OCI-LY1 (cell line): ENCODE data around the gene IFIT3.

ENCODE experiments used
- H2AFZ ChIP-seq: fragments of 200-600 bp; sonication (generic), shearing (Covaris generic); 2 replicates; pipeline ENCODE4 v1.6.0; 2014; ENCODE audit warnings: antibody characterized with exemption, mild to moderate bottlenecking, low read length
- H3F3A ChIP-seq: fragments of 200-600 bp; sonication (generic), shearing (Covaris generic); 2 replicates; pipeline ENCODE4 v1.6.0; 2014; ENCODE audit warnings: mild to moderate bottlenecking, antibody characterized with exemption, low read length, moderate library complexity; ENCODE audit not compliant: insufficient read depth
- H3K27ac ChIP-seq: fragments of 200-600 bp; sonication (generic); 2 replicates; pipeline ENCODE4 v1.5.1; 2014; ENCODE audit warnings: low read length, mixed run types, mild to moderate bottlenecking, low read depth; ENCODE audit not compliant: poor library complexity, severe bottlenecking
- H3K27me3 ChIP-seq: fragments of 200-600 bp; sonication (generic); 2 replicates; pipeline ENCODE4 v1.6.0; 2014; ENCODE audit warnings: antibody characterized with exemption, mild to moderate bottlenecking, low read length, moderate library complexity; ENCODE audit not compliant: insufficient read depth
- H3K36me3 ChIP-seq: fragments of 200-600 bp; sonication (generic); 2 replicates; pipeline ENCODE4 v1.6.1; 2014; ENCODE audit warnings: mild to moderate bottlenecking, antibody characterized with exemption, low read length, moderate library complexity, mixed read lengths; ENCODE audit not compliant: insufficient read depth
- H3K4me1 ChIP-seq: fragments of 200-600 bp; sonication (generic); 2 replicates; pipeline ENCODE4 v1.5.1; 2014; ENCODE audit warnings: mild to moderate bottlenecking, low read length, moderate library complexity; ENCODE audit not compliant: insufficient read depth, severe bottlenecking
- H3K4me2 ChIP-seq: fragments of 200-600 bp; sonication (generic), shearing (Covaris generic); 2 replicates; pipeline ENCODE4 v1.6.1; 2014; ENCODE audit warnings: low read length
- H3K4me3 ChIP-seq: fragments of 200-600 bp; sonication (generic); 2 replicates; pipeline ENCODE4 v1.5.1; 2014; ENCODE audit warnings: low read length, low read depth, mild to moderate bottlenecking, mixed read lengths; ENCODE audit not compliant: poor library complexity, severe bottlenecking
- H3K79me2 ChIP-seq: fragments of 200-600 bp; shearing (Covaris generic); 2 replicates; pipeline ENCODE4 v1.6.1; 2016; ENCODE audit warnings: mixed run types, low read length, mixed read lengths; ENCODE audit not compliant: insufficient read depth
- H3K9ac ChIP-seq: fragments of 200-600 bp; sonication (generic), shearing (Covaris generic); 2 replicates; pipeline ENCODE4 v1.6.1; 2014; ENCODE audit warnings: mild to moderate bottlenecking, low read length, mixed read lengths
- H3K9me2 ChIP-seq: fragments of 200-600 bp; sonication (generic), shearing (Covaris generic); 2 replicates; pipeline ENCODE4 v1.6.1; 2014; ENCODE audit warnings: low read depth, mild to moderate bottlenecking, low read length, mixed read lengths
- H3K9me3 ChIP-seq: fragments of 200-600 bp; shearing (Covaris generic); 2 replicates; pipeline ENCODE4 v1.6.1; 2014; ENCODE audit warnings: low read length, mixed read lengths
- H4K20me1 ChIP-seq: fragments of 200-600 bp; sonication (generic), shearing (Covaris generic); 2 replicates; pipeline ENCODE4 v1.6.0; 2016; ENCODE audit warnings: mild to moderate bottlenecking, low read length; ENCODE audit not compliant: insufficient read depth
- CTCF ChIP-seq: fragments of 200-600 bp; sonication (generic), shearing (Covaris generic); IDR thresholded peaks from 2 replicates; pipeline ENCODE4 v1.5.1; 2017; ENCODE audit warnings: mild to moderate bottlenecking, antibody characterized with exemption, low read length, moderate library complexity, mixed read lengths
- EZH2 ChIP-seq: fragments of 200-600 bp; sonication (generic), shearing (Covaris generic); IDR thresholded peaks from 2 replicates; pipeline ENCODE4 v1.8.0; 2017; ENCODE audit warnings: borderline replicate concordance, mixed run types, mild to moderate bottlenecking, antibody characterized with exemption, low read length, moderate library complexity, mixed read lengths

Gene IFIT3

GRCh38 chr10:89279421-89279869, 48.4 kb upstream of the IFIT3 start:
- Histone ChIP-seq H3K27ac (no peak overlapping the region), H3K79me2 (no peaks in the 10 kb centered on the region), H3K9me2 (no peaks in the 10 kb centered on the region), H3K36me3 (no peaks in the 10 kb centered on the region), H3K9ac (no peak overlapping the region), H3F3A (no peaks in the 10 kb centered on the region), H2AFZ (no peak overlapping the region), H3K4me2 (no peak overlapping the region), H3K9me3 (no peaks in the 10 kb centered on the region), H3K4me3 (no peak overlapping the region), H3K27me3 (no peaks in the 10 kb centered on the region), H3K4me1 (no peaks in the 10 kb centered on the region), H4K20me1 (no peaks in the 10 kb centered on the region)
- TF ChIP-seq EZH2, result no peak
- TF ChIP-seq CTCF, result no peak

DNA sequence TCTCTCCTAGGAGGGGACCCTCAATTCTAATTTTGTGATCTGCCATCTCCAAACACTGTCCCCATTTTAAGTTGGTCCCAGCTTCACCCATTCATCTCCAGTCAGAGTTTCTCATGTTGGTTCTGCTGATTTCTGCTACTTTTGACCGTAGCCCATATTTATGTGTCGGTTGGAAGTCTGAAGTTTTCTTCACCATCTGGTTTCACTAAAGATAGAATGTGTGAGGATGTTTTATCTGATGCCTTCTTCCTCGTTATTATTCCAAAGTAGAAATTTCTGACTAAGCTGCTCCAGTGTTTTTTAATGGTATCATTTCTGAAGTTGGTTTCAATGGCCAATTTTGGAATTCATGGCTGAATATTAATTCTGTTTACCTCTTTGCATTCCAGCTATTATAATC, 47.3 kb upstream of the IFIT3 start:
- H3K9ac ChIP-seq, result no peak overlapping the region
- H3K4me1 ChIP-seq, result no peaks in the 10 kb centered on the region
- H3K4me2 ChIP-seq, result no peak overlapping the region
- H3K9me3 ChIP-seq, result no peaks in the 10 kb centered on the region
- no peaks in the 10 kb centered on the region for H3K79me2 ChIP-seq
- no peaks in the 10 kb centered on the region for H3K36me3 ChIP-seq
- no peaks in the 10 kb centered on the region for H3K27me3 ChIP-seq
- H3K27ac ChIP-seq, result no peak overlapping the region
- no peaks in the 10 kb centered on the region for H3K9me2 ChIP-seq
- TF ChIP-seq CTCF (no peak), EZH2 (no peak)
- H3F3A ChIP-seq, result no peaks in the 10 kb centered on the region
- no peaks in the 10 kb centered on the region for H4K20me1 ChIP-seq
- no peak overlapping the region for H2AFZ ChIP-seq
- H3K4me3 ChIP-seq, result no peak overlapping the region

DNA sequence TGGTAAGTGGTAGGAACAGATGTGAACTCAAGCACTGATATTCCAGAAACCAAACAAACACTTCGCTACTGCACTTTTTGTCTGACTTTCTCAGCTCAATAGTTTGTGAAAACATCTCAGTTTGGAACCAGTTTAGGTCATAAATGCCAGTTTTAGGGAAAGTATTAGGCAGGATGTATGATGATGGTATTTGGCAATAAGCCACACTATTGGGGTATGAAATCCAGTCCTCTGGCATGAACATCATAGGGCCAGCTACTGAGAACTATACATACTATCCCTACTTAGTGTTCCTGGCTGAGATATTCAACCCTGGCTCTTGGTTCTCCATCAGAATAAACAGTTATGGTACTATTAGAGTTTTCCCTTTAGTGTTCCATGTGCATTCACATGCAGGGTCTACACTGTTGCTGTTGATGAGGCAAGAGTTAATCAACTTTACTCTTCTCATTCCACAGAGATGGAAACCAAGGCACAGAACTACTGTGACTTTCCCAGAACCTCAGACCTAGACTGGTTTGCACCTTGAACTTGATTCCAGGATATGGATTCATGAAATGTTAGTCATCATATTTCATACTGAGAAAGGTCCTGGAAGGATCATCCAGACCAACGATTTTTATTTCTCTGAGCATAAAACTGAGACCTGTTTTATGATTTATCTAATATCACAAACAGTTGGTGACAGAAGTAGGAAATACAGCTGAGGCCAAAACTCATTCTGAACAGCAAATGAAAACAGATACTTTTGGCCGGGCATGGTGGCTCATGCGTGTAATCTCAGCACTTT, 46.0 kb upstream of the IFIT3 start:
- TF ChIP-seq CTCF, result no peak
- TF ChIP-seq EZH2, result no peak
- no peak overlapping the region for H3K9ac ChIP-seq
- no peaks in the 10 kb centered on the region for H3K36me3 ChIP-seq
- H2AFZ ChIP-seq, result no peak overlapping the region
- H3K9me3 ChIP-seq, result no peaks in the 10 kb centered on the region
- H3K27ac ChIP-seq, result no peak overlapping the region
- H3K9me2 ChIP-seq, result no peaks in the 10 kb centered on the region
- H3K27me3 ChIP-seq, result no peaks in the 10 kb centered on the region
- H3K4me1 ChIP-seq, result no peaks in the 10 kb centered on the region
- H3K4me3 ChIP-seq, result no peak overlapping the region
- H3F3A ChIP-seq, result no peaks in the 10 kb centered on the region
- no peak overlapping the region for H3K4me2 ChIP-seq
- no peaks in the 10 kb centered on the region for H4K20me1 ChIP-seq
- no peaks in the 10 kb centered on the region for H3K79me2 ChIP-seq
